DOHH2 (cell line): Measurements from ENCODE around the gene AIP.

Experiments used
- H3F3A ChIP-seq: fragments of 200-600 bp; sonication (generic), shearing (Covaris generic); 2 replicates; pipeline ENCODE4 v1.6.0; 2016; ENCODE audit warnings: antibody characterized with exemption, mild to moderate bottlenecking; ENCODE audit not compliant: control insufficient read depth, insufficient read depth
- H3K27ac ChIP-seq: fragments of 200-600 bp; sonication (generic); 2 replicates; pipeline ENCODE4 v1.5.1; 2014; ENCODE audit warnings: low read depth, mild to moderate bottlenecking, low read length, moderate library complexity
- H3K27me3 ChIP-seq: fragments of 200-600 bp; sonication (generic); 2 replicates; pipeline ENCODE4 v1.6.1; 2014; ENCODE audit warnings: mild to moderate bottlenecking, low read length, mixed read lengths; ENCODE audit not compliant: control insufficient read depth
- H3K36me3 ChIP-seq: fragments of 200-600 bp; sonication (generic); 2 replicates; pipeline ENCODE4 v1.6.1; 2014; ENCODE audit warnings: mild to moderate bottlenecking, low read length, moderate library complexity, mixed read lengths; ENCODE audit not compliant: control insufficient read depth
- H3K4me1 ChIP-seq: fragments of 200-600 bp; sonication (generic); 2 replicates; pipeline ENCODE4 v1.6.1; 2014; ENCODE audit warnings: mild to moderate bottlenecking, low read length, mixed read lengths; ENCODE audit not compliant: control insufficient read depth
- H3K4me2 ChIP-seq: fragments of 200-600 bp; sonication (generic); 2 replicates; pipeline ENCODE4 v1.6.0; 2014; ENCODE audit warnings: mild to moderate bottlenecking, low read length, moderate library complexity
- H3K4me3 ChIP-seq: fragments of 200-600 bp; sonication (generic); 2 replicates; pipeline ENCODE4 v1.5.1; 2014; ENCODE audit warnings: mild to moderate bottlenecking, low read length, mixed read lengths
- H3K79me2 ChIP-seq: fragments of 200-600 bp; sonication (generic); 2 replicates; pipeline ENCODE4 v1.6.1; 2014; ENCODE audit warnings: mild to moderate bottlenecking, low read length, mixed read lengths; ENCODE audit not compliant: control insufficient read depth
- H3K9me2 ChIP-seq: fragments of 200-600 bp; sonication (generic); replicated peaks from 2 replicates; pipeline ENCODE4 v1.6.1; 2014; ENCODE audit warnings: mild to moderate bottlenecking, low read length, mixed read lengths; ENCODE audit not compliant: control insufficient read depth
- H3K9me3 ChIP-seq: fragments of 200-600 bp; sonication (generic); 2 replicates; pipeline ENCODE4 v1.6.1; 2014; ENCODE audit warnings: antibody characterized with exemption, low read length, mixed read lengths; ENCODE audit not compliant: control insufficient read depth, insufficient read depth
- H4K20me1 ChIP-seq: fragments of 200-600 bp; sonication (generic); 2 replicates; pipeline ENCODE4 v1.6.0; 2014; ENCODE audit warnings: low read depth, mild to moderate bottlenecking, antibody characterized with exemption, low read length, moderate library complexity; ENCODE audit not compliant: control insufficient read depth, insufficient read depth
- CTCF ChIP-seq: fragments of 200-600 bp; sonication (generic); IDR thresholded peaks from one replicate; pipeline ENCODE4 v1.5.1; 2014; ENCODE audit warnings: antibody characterized with exemption, mild to moderate bottlenecking, low read depth, low read length; ENCODE audit not compliant: poor library complexity, severe bottlenecking
- EZH2phosphoT487 ChIP-seq: fragments of 200-600 bp; sonication (generic); IDR thresholded peaks from 2 replicates; pipeline ENCODE4 v1.6.1; 2017; ENCODE audit warnings: borderline replicate concordance, mild to moderate bottlenecking, antibody characterized with exemption, low read length, moderate library complexity, mixed read lengths

Gene AIP

DNA sequence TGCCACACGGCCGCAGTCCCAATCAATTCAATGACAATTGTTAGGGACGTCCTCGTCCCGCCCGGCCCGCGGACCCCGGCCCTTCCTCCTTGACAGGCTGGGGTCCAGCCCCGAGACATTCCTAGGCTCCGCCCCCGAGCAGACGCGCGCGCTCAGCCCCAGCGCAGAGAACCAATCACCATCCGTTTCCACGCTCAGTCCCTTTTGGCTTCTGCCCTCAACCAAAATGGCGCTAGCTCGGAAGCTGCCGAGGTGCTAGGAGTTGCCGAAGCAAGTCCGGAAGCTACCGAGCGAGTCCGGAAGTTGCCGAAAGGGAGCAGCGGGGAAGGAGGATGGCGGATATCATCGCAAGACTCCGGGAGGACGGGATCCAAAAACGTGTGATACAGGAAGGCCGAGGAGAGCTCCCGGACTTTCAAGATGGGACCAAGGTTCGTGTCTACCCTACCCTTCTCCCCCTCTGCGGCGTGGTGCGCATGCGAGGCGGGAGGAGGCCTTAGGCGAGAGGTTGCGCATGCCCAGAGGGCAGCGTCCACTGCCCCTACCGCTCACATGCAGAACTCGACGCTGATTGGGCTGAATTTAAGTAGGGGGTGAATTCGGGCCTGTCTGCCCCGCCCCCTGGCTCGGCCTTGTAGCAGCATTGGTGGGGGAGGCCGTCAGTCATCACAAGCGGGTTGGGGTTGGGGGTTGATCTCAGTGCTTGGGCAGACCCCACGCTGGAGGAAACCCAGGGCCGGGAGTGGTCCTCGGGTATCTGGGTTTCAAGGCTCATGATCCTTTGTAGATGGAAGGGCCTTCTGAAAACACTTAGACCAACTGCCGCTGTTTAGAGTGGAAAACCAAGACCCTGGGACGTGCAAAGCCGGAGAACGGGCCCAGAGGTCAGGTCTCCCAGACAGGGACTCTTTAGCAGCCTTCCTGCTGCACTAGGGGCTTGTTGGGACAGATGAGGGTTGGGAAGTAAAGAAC lies at the start of gene AIP:
TSS of gene AIP (plus strand) at position 200 of the 972 bp plus-strand sequence. CDS start at position 333, 133 bp downstream.
- Histone ChIP-seq H3K27me3 (peaks cover 2% of the 10 kb centered on the region; the same call in 1 of the 2 replicates), H3K4me2 (peak within 1 kb of the TSS; percentile 86), H3K79me2 (peaks cover 39% of the 10 kb centered on the region), H3F3A (peaks cover 31% of the 10 kb centered on the region), H3K27ac (peak within 1 kb of the TSS; percentile 81), H3K9me3 (no peaks in the 10 kb centered on the region), H3K36me3 (peaks cover 21% of the 10 kb centered on the region), H3K4me1 (peaks cover 50% of the 10 kb centered on the region), H3K4me3 (peak within 1 kb of the TSS; percentile 81), H3K9me2 (no peaks in the 10 kb centered on the region), H4K20me1 (no peaks in the 10 kb centered on the region)
- no peak for TF ChIP-seq CTCF
- TF ChIP-seq EZH2phosphoT487, result no peak

GRCh38 chr11:67433536-67434394 lies 49.1 kb upstream of the AIP start:
- Histone ChIP-seq H4K20me1 (peaks cover 12% of the 10 kb centered on the region; the same call in 1 of the 2 replicates), H3K9me3 (no peaks in the 10 kb centered on the region), H3K36me3 (peaks cover 86% of the 10 kb centered on the region), H3K27me3 (no peaks in the 10 kb centered on the region), H3K79me2 (peaks cover 71% of the 10 kb centered on the region), H3K4me2 (peak overlapping the region; percentile 94), H3K9me2 (no peaks in the 10 kb centered on the region), H3K4me1 (peaks cover 54% of the 10 kb centered on the region), H3K4me3 (no peak overlapping the region), H3K27ac (peak overlapping the region; percentile 97; the same call in 1 of the 2 replicates), H3F3A (peaks cover 36% of the 10 kb centered on the region)
- TF ChIP-seq CTCF, result no peak
- TF ChIP-seq EZH2phosphoT487, result no peak

- Histone ChIP-seq H4K20me1 (peaks cover 12% of the 10 kb centered on the region; the same call in 1 of the 2 replicates), H3K79me2 (peaks cover 71% of the 10 kb centered on the region), H3K27me3 (no peaks in the 10 kb centered on the region), H3K36me3 (peaks cover 91% of the 10 kb centered on the region), H3K4me3 (peak overlapping the region; percentile 90), H3F3A (peaks cover 36% of the 10 kb centered on the region), H3K9me3 (no peaks in the 10 kb centered on the region), H3K4me2 (peak overlapping the region; percentile 94), H3K9me2 (no peaks in the 10 kb centered on the region), H3K27ac (peak overlapping the region; percentile 97), H3K4me1 (peaks cover 55% of the 10 kb centered on the region)
- TF ChIP-seq EZH2phosphoT487 (no peak), CTCF (no peak)
Measured at GRCh38 chr11:67434395-67434881, 48.4 kb upstream of the AIP start.
